HTERT RPE-1 (cell line): Measurements from ENCODE around the gene SEC14L6.
"Not testable (repeated sequence)": the region's sequence is repeated elsewhere in the genome, so short reads cannot be mapped to it uniquely, and the experiment has no call there.

Experiments used
- in situ Hi-C: fragments of 300-500 bp; cut with MboI; formaldehyde crosslinking; loops from 4 replicates; pipeline ENCODE4 v1.14.3; 2020; ENCODE audit warnings: low sequenced_read_pairs

The SEC14L6 gene

DNA sequence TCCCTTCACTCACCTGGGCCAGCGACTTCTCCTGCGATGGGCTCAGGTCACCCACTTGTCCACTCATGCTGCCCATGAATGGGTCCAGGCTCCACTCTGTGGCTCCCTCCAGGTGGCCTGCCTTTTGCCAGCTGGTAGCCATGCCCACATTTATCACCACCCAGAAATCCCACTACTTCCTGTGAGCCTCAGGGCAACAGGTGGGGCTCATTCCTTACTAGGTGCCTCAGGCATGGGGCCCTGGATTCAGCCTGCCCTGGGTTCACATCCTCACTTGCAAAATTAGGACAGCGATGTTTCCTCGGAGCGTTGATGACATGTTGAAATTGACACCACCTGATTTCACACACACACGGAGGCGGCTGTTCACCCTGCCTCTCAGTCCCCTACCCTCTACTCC, at the start of gene SEC14L6:
Gene SEC14L6 (minus strand): TSS at position 126 of the 400 bp plus-strand sequence. CDS start 59 bp downstream, at position 67.
- in situ Hi-C loops: no loop called here

DNA sequence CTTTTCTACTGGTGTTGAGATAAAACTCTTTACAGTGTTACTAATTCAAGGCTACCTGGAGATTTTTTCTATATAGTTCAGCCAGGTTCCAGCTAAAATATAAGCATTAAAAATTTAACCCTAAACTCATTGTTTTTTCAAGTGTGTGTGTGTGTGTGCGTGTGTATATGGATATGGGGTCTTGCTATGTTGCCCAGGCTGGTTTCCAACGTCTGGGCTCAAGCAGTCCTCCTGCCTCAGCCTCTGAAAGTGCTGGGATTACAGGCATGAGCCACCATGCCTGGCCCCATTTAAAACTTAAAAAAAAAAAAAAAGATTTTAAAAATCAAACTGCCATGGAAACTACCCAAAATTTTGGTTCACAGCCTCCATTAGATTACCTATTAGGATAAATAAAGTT, 49.7 kb upstream of the SEC14L6 start:
- in situ Hi-C loops: no loop called here

DNA sequence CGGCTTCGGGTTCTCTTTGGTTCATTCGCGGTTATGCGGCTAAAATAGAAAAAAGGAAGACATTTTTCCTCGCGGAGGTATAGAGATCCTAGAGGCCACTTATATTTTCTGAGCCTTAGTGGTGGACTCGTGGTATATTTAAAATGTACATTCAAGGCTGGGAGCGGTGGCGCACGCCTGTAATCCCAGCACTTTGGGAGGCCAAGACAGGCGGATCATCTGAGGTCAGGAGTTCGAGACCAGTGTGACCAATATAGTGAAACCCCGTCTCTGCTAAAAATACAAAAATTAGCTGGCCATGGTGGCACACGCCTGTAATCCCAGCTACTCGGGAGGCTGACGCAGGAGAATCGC, 45.8 kb upstream of the SEC14L6 start:
- in situ Hi-C loops: not testable (repeated sequence)

DNA sequence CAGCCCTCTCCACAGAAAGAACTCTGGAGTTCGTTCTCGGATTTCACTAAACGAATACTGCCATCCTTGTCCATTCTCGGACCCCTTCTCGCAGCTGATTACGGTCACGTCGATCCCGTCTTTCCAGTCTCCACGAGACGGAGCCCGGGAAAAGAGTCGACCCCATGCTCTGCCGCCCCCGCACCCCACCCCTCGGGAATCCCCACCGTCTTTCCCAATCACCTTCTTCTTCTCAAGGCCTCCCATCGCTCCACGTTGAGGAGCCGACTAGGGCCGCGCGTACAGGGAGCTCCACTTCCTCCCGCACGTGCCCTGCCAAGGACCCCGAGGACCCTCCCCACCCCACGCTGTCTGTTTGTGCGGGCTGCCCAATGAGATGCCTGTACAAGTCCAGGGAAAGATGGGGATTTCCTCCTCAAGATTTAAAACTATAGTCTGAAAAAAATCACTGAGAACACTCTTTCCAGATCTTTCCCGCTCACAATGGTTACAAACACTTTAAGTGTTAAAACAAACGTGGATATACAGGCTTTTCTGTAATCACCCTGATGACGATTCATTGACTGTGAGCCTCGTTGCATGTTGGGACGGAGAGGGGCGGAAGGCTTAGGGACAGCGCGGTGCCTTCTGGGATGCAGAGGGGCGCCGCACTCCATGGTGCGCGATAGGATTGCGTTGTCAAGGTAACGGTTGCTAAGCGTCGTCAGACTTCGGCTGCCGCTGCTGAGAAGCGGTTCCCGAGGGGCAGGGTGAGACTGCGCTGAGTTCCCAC, 45.2 kb upstream of the SEC14L6 start, which contains the start of gene PES1:
Gene PES1 (minus strand): TSS at position 323 of the 772 bp plus-strand sequence. CDS start 77 bp downstream, at position 246.
- in situ Hi-C loops: no loop called here

DNA sequence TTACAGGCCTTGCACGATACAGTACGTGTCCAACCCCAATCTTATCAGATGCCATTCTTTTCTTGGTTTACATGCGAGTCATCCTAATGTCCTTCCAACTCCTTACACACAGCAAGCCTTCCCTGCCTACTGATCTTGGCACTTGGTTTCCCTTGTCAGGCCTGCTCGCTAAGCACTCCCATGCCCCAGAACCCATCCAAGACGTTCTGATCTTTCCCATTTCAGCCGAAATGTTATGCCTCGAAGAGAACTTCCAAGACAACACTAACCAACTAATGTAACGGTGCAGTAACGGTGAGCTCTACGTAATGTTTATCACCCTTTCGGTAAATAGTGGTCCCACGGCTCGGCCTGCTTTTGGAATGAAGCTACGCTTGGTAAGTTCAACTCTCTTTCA, 44.6 kb upstream of the SEC14L6 start:
- in situ Hi-C loops: no loop called here

DNA sequence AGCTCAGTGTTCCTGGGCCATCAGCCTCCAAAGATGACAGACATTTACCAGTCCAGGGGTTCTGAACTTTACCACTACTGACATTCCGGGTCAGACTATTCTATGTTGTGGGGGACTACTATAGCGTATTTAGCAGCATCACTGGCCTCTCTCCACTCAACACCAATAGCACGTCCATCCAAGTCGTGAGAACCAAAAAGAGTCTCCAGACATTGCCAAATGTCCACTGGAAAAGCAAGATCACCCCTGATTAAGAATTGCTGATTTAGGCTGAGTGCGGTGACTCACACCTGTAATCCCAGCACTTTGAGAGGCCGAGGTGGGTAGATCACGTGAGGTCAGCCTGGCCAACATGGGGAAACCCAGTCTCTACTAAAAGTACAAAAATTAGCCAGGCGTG, 39.9 kb upstream of the SEC14L6 start:
- in situ Hi-C loops: no loop called here

DNA sequence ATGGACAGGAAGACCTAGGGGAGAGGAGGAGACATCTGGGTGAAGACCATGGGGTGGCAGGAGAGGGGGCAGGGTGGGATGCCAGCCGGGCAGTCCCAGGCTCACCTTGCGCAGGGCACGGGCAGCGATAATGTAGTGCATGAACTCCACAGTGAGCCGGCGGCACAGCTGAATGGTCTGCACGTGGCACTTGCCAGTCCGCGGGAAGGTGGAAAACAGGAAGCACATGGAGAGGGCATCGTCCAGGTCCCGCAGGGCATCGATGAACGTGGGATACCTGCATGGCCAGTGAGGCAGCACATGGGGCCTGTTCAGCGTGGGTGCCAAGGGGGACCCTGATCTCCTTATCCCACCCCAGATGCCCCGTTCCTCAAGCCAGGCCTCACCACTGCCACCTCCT, 37.9 kb upstream of the SEC14L6 start:
- in situ Hi-C loops: no loop called here

DNA sequence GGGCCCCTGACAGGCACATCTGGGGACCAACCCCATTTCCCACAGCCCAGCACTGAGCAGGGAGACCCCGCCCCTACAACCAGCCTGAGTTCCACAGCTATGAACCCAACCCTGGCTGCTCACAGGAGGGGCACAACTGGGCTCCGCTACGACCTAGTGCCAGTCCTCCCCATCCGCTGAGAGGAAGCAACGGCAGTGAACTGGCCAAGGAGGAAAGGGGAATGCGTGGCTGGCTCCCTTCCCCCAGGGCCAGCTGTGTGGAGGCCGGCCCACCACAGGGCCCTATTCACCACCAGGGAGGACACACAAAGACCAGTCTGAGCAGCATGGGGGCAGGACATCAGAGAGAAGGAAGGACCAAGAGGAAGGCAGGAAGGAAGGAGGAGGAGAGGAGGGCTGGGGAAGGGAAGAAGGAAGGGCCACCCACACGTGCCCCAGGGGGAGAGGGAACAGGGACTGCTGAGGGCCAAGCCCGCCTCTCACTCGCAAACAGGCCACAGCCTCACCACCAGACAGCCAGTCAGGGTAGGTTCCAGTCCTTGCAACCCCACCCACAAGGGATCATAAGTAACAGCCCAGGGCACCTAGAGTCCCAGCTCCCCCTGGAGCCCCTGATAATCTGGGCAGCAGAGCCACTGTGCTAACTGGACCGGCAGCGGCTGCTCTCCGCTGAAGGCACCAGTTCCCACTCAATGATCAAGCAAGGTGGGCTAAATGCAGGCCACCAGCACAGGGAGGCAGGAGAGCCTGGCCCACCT, 36.4 kb upstream of the SEC14L6 start:
- in situ Hi-C loops: no loop called here

- in situ Hi-C loops: no loop called here
Measured at GRCh38 chr22:30582051-30582450, 35.5 kb upstream of the SEC14L6 start.

DNA sequence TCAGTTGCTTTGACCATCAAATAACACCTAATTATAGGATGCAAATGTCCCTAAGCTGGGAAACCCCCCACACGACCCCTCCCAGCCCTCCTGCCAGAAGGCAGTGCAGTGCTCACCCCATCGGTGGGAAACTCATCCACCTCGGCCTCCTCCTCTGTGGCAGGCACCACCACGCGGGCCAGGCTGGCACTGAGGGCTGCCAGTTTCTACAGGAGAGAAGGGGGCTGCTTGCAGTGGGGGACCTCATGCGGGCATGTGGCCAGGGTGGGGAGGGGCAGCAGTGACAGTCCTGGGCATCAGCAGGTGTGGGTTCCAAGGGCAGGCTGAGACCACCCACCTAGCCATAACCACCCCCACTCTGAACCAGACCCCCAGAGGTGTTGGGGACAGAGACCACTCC, 34.4 kb upstream of the SEC14L6 start:
- in situ Hi-C loops: no loop called here

DNA sequence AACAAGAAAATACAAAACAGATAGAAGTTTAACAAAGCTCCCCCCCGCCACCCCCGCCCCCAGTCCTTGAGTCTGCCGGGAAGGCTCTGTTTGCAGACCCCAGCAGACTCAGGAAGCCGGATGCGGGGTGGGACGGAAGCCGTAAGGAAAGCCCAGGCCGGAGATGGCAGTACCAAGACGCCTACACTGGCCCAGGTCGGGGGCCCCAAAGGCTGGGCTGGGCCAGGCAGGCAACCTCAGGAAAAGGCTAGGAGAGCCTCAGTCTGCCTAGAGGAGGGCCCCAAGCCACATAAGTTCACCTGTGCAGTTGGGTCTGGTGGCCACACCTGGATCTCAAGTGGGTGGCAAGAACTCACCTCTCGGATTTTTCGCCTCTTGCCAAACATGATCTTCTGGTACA, 31.9 kb upstream of the SEC14L6 start:
- in situ Hi-C loops: no loop called here

DNA sequence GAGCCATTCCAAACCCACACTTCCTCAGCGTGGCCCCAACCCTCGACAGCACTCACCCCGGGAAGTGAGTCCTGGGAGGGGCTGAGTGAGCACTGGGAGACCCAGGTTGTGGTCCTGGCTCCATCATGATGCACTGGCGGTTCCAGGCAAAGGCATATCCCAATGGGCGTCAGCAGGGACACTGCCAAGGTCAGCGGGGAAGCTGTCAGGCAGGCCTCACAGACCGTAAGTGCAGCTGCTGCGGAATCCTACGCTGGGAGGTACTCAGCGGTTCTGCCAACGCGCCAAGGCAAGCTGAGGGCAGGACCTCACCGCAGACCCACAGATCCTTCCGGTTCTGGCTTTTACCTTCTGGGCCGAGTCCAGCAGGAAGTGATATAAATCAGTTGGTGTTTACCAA, 29.3 kb upstream of the SEC14L6 start:
- in situ Hi-C loops: no loop called here

DNA sequence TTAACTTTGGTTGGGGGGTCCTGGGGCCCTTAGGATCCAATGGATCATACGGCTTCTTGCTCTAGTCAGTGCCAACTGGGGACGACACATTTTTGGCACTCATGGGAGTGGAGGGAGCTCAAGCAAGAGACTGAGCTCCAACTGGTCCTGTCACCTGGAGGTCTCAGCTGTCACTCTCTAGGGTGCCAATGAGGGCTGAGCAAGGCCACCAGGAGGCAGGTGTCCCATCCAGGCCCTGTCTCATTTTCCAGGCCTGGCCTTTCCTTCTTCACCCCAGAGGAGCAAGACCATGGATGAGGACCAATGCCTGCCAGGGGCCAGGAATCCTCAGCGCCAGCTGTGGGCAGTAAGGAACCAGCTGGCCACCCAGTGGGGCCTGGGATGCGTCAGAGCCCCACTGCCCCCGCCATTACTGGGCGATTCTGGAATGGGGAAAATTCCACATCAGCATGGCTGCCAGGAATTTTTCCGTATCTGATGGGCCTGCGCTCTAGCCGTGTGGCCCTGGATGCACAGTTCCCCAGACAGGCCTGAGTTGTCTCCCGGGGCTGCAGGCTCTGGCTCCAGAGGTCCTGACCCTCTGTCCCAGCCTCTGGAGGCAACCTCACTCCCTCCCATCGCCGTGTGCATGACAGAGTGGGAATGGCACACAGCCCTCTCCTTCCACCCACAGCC, 28.6 kb upstream of the SEC14L6 start:
- in situ Hi-C loops: no loop called here

GRCh38 chr22:30574095-30574981, 27.8 kb upstream of the SEC14L6 start, which contains the start of gene GAL3ST1:
TSS of gene GAL3ST1 (minus strand) at chr22:30574665. CDS start at chr22:30557392, 17,273 bp downstream.
- in situ Hi-C loops: no loop called here

- in situ Hi-C loops: no loop called here
Measured at GRCh38 chr22:30573594-30574094, 27.1 kb upstream of the SEC14L6 start.

GRCh38 chr22:30572840-30573593, 26.5 kb upstream of the SEC14L6 start:
- in situ Hi-C loops: no loop called here

DNA sequence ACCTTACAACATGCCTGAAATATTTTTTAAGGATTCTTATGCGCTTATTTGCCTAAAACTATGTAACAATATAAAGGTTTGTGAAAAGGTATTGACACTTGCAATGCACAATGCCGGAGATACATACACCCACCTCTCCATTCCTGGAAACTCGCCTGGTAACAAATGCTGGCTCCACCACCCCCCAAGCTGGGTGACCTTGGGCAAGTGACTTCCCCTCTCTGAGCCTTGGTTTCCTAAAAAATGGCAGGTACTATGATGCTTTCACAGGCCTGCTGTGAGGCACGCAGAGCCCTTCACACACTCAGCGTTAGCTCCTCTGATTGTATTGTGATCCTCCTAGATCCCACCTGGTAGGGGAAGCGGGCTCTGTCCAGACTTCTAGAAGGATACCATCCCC, 25.7 kb upstream of the SEC14L6 start:
- in situ Hi-C loops: no loop called here

- in situ Hi-C loops: no loop called here
Measured at GRCh38 chr22:30569674-30570202, 23.2 kb upstream of the SEC14L6 start.

GRCh38 chr22:30568137-30568805, 21.7 kb upstream of the SEC14L6 start:
- in situ Hi-C loops: no loop called here
